Osteocyte (in vitro differentiated cells): Measurements from ENCODE around the gene PTPRG. TPM values are rescaled to one million over a fixed set of nuclear protein-coding genes. Genes with fewer than 3 reads are reported as not detected.

ENCODE experiments used
- DNase-seq: peaks from one replicate; pipeline ENCODE4 v3.0.0; 2021; ENCODE audit warnings: mixed read lengths; ENCODE audit not compliant: unreplicated experiment; ENCODE audit errors: extremely low spot score
- H3K27ac Mint-ChIP-seq: one replicate; pipeline ENCODE4 v1.8.0; 2021; ENCODE audit warnings: mild to moderate bottlenecking, mixed read lengths; ENCODE audit not compliant: unreplicated experiment
- H3K27me3 Mint-ChIP-seq: one replicate; pipeline ENCODE4 v1.8.0; 2021; ENCODE audit warnings: mixed read lengths; ENCODE audit not compliant: unreplicated experiment
- H3K36me3 Mint-ChIP-seq: one replicate; pipeline ENCODE4 v1.8.0; 2021; ENCODE audit warnings: mixed read lengths; ENCODE audit not compliant: unreplicated experiment
- H3K4me1 Mint-ChIP-seq: one replicate; pipeline ENCODE4 v1.8.0; 2021; ENCODE audit warnings: mixed read lengths; ENCODE audit not compliant: unreplicated experiment
- H3K4me3 Mint-ChIP-seq: one replicate; pipeline ENCODE4 v1.8.0; 2021; ENCODE audit warnings: mild to moderate bottlenecking, moderate library complexity, mixed read lengths; ENCODE audit not compliant: unreplicated experiment
- H3K9me3 Mint-ChIP-seq: one replicate; pipeline ENCODE4 v1.8.0; 2021; ENCODE audit warnings: mixed read lengths; ENCODE audit not compliant: unreplicated experiment
- CTCF ChIP-seq: fragments of 200-600 bp; sonication (generic); IDR thresholded peaks from 2 replicates; pipeline ENCODE4 v1.5.0; 2021; ENCODE audit warnings: antibody characterized with exemption, mild to moderate bottlenecking, moderate library complexity
- total RNA-seq: library from RNA; stranded (reverse); gene quantifications from 2 replicates; pipeline ENCODE4 v1.2.1, GENCODE V29; 2021

Gene PTPRG
- total RNA-seq, 1 donor from 2014 or later: 48.1 TPM

GRCh38 chr3:62248734-62249483 is 687.5 kb downstream of the PTPRG start:
- Mint-ChIP-seq H3K27me3 (no peaks in the 10 kb centered on the region), H3K27ac (no peak overlapping the region), H3K9me3 (no peaks in the 10 kb centered on the region), H3K4me3 (no peak overlapping the region), H3K36me3 (peaks cover 2% of the 10 kb centered on the region), H3K4me1 (peaks cover under 1% of the 10 kb centered on the region)
- no peak for DNase-seq
- no peak for TF ChIP-seq CTCF

GRCh38 chr3:62249484-62249776 is 688.1 kb downstream of the PTPRG start:
- H3K27ac Mint-ChIP-seq: no peak overlapping the region
- peaks cover 4% of the 10 kb centered on the region for H3K4me1 Mint-ChIP-seq
- no peaks in the 10 kb centered on the region for H3K9me3 Mint-ChIP-seq
- no peak for TF ChIP-seq CTCF
- H3K4me3 Mint-ChIP-seq: no peak overlapping the region
- no peaks in the 10 kb centered on the region for H3K27me3 Mint-ChIP-seq
- H3K36me3 Mint-ChIP-seq: no peaks in the 10 kb centered on the region
- DNase-seq: no peak

GRCh38 chr3:62249855-62250543 is 688.6 kb downstream of the PTPRG start:
- peaks cover 4% of the 10 kb centered on the region for H3K4me1 Mint-ChIP-seq
- no peak overlapping the region for H3K27ac Mint-ChIP-seq
- H3K36me3 Mint-ChIP-seq: no peaks in the 10 kb centered on the region
- no peak for DNase-seq
- no peak overlapping the region for H3K4me3 Mint-ChIP-seq
- H3K9me3 Mint-ChIP-seq: no peaks in the 10 kb centered on the region
- no peaks in the 10 kb centered on the region for H3K27me3 Mint-ChIP-seq
- no peak for TF ChIP-seq CTCF

GRCh38 chr3:62252438-62253157 is 691.2 kb downstream of the PTPRG start:
- Mint-ChIP-seq H3K36me3 (no peaks in the 10 kb centered on the region), H3K4me3 (no peak overlapping the region), H3K9me3 (no peaks in the 10 kb centered on the region), H3K27ac (no peak overlapping the region), H3K4me1 (peaks cover 4% of the 10 kb centered on the region), H3K27me3 (no peaks in the 10 kb centered on the region)
- DNase-seq: no peak
- no peak for TF ChIP-seq CTCF

GRCh38 chr3:62253971-62254370 is 692.6 kb downstream of the PTPRG start:
- Mint-ChIP-seq H3K9me3 (no peaks in the 10 kb centered on the region), H3K36me3 (peaks cover 4% of the 10 kb centered on the region), H3K27me3 (no peaks in the 10 kb centered on the region), H3K27ac (no peak overlapping the region), H3K4me1 (peaks cover 4% of the 10 kb centered on the region), H3K4me3 (no peak overlapping the region)
- TF ChIP-seq CTCF: no peak
- no peak for DNase-seq
